ENCODE results near the gene SAPCD2. TPM values are rescaled to one million over a fixed set of nuclear protein-coding genes. Genes with fewer than 3 reads are reported as not detected.

Gene SAPCD2
- total RNA-seq, 2 experiments from 2014 or later = 0.17 to 0.19 TPM

DNA sequence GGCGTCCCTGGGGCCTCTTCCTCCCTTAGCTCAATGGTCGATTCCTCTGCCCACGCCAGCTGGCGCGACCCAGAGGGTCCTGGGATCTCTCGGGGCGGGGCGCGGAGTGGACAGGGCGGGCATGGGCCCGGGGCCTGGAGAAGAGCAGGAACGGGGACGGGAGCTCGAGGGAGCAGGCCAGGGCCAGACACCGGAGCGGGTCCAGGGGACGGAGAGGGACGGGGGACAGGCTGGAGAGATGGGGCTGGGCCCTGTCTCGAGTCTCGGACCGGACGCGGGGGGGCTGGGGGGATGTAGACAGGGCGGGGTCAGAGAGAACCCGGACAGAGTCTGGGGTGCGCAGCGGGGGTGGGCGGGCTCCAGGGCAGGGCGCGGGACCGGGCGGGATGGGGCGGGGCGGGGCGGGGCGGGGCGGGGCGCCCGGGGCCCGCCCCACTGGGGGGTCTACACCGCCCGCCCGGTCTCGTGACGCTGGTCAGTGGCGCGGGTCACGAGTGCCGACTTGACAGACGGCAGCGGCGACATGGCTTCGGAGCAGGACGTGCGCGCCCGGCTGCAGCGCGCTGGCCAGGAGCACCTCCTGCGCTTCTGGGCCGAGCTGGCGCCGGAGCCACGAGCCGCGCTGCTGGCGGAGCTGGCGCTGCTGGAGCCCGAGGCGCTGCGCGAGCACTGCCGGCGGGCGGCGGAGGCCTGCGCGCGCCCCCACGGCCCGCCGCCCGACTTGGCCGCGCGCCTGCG, 6.8 kb upstream of the SAPCD2 start, which contains the start of gene UAP1L1:
Gene UAP1L1 (plus strand): TSS at position 508 of the 738 bp plus-strand sequence. CDS start 16 bp downstream, at position 524.
- Mint-ChIP-seq H3K4me3 (peak within 1 kb of the TSS; percentile 78), H3K4me1 (ENCODE audit: low read depth) (peaks cover 3% of the 10 kb centered on the region), H3K27me3 (no peaks in the 10 kb centered on the region), H3K9me3 (no peaks in the 10 kb centered on the region), H3K27ac (no peak within 1 kb of the TSS), H3K36me3 (ENCODE audit: low read depth) (peaks cover 4% of the 10 kb centered on the region)
- ATAC-seq (ENCODE audit: poor library complexity) = peak; percentile 76
- DNase-seq = peak in 10 of 14 experiments; percentile 15 to 79 (median 46)
- TF ChIP-seq, protein P1, sequence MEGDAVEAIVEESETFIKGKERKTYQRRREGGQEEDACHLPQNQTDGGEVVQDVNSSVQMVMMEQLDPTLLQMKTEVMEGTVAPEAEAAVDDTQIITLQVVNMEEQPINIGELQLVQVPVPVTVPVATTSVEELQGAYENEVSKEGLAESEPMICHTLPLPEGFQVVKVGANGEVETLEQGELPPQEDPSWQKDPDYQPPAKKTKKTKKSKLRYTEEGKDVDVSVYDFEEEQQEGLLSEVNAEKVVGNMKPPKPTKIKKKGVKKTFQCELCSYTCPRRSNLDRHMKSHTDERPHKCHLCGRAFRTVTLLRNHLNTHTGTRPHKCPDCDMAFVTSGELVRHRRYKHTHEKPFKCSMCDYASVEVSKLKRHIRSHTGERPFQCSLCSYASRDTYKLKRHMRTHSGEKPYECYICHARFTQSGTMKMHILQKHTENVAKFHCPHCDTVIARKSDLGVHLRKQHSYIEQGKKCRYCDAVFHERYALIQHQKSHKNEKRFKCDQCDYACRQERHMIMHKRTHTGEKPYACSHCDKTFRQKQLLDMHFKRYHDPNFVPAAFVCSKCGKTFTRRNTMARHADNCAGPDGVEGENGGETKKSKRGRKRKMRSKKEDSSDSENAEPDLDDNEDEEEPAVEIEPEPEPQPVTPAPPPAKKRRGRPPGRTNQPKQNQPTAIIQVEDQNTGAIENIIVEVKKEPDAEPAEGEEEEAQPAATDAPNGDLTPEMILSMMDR (IDR thresholded peaks at IDR 0.05) = no peak
- intact Hi-C loops (cut with DNase I, micrococcal nuclease) = no loop called here
- ChIA-PET CTCF (interaction anchor here (0.8 to 1.6 kb wide), 6 partner anchors 9 to 48 kb away, joined by 3 to 7 read pairs (median 4); partner anchors contain the start of gene MAN1B1), POLR2A (interaction anchor here (0.6 to 2.7 kb wide), 7 partner anchors 9 to 286 kb away, joined by 3 to 24 read pairs (median 4); partner anchors contain the start of genes MAN1B1 and TMEM141)
- Histone ChIP-seq H3K36me3 (ENCODE audit: insufficient read depth, low read length) (peaks cover 10% of the 10 kb centered on the region), H3K27ac (ENCODE audit: low read depth in 1 of 2, low read length in 2 of 2) (no peak within 1 kb of the TSS), H3K27me3 (ENCODE audit: control insufficient read depth in 1 of 2, insufficient read depth in 2 of 2, low read length in 2 of 2) (no peaks in the 10 kb centered on the region), H3K4me1 (ENCODE audit: insufficient read depth, low read length) (peaks cover 18% of the 10 kb centered on the region), H3K9me3 (ENCODE audit: control insufficient read depth in 1 of 2, insufficient read depth in 1 of 2, low read length in 2 of 2) (no peaks in the 10 kb centered on the region), H3K4me3 (ENCODE audit: low read length) (peak within 1 kb of the TSS; percentile 64)

- Mint-ChIP-seq H3K4me1 (ENCODE audit: low read depth) (peaks cover 3% of the 10 kb centered on the region), H3K4me3 (peak overlapping the region; percentile 78), H3K36me3 (ENCODE audit: low read depth) (peaks cover 4% of the 10 kb centered on the region), H3K27me3 (no peaks in the 10 kb centered on the region), H3K9me3 (no peaks in the 10 kb centered on the region), H3K27ac (no peak overlapping the region)
- no peak for ATAC-seq (ENCODE audit: poor library complexity)
- ChIA-PET POLR2A (interaction anchor here (0.6 to 2.7 kb wide), 3 partner anchors 10 to 286 kb away, joined by 3 to 24 read pairs (median 3); partner anchors contain the start of genes MAN1B1 and TMEM141), CTCF (interaction anchor here (0.8 to 1.6 kb wide), 6 partner anchors 9 to 30 kb away, joined by 3 to 9 read pairs (median 5); partner anchors contain the start of gene MAN1B1)
- Histone ChIP-seq H3K4me3 (ENCODE audit: low read length) (peak overlapping the region; percentile 39), H3K9me3 (ENCODE audit: control insufficient read depth in 1 of 2, insufficient read depth in 1 of 2, low read length in 2 of 2) (no peaks in the 10 kb centered on the region), H3K27me3 (ENCODE audit: control insufficient read depth in 1 of 2, insufficient read depth in 2 of 2, low read length in 2 of 2) (no peaks in the 10 kb centered on the region), H3K27ac (ENCODE audit: low read depth in 1 of 2, low read length in 2 of 2) (no peak overlapping the region), H3K36me3 (ENCODE audit: insufficient read depth, low read length) (peaks cover 10% of the 10 kb centered on the region), H3K4me1 (ENCODE audit: insufficient read depth, low read length) (peaks cover 18% of the 10 kb centered on the region)
- DNase-seq = no peak
- intact Hi-C loops (cut with DNase I, micrococcal nuclease) = no loop called here
- TF ChIP-seq, protein P1 (IDR thresholded peaks at IDR 0.05) = no peak
These were observed 6.3 kb upstream of the SAPCD2 start for GRCh38 chr9:137076636-137077009.

DNA sequence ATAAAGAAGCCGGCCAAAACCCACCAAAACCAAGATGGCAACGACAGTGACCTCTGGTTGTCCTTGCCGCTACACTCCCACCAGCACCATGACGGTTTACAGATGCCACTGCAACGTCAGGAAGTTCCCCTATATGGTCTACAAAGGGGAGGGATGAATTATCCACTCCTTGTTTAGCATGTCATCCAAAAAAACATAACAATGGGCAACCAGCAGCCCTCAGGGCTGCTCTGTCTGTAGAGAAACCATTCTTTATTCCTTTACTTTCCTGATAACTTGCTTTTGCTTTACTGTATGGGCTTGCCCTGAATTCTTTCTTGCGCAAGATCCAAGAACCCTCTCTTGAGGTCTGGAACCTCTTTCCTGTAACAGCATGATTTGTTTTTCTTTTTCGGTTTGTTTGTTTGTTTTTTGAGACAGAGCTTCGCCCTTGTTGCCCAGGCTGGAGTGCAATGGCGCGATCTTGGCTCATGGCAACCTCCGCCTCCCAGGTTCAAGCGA, 5.0 kb upstream of the SAPCD2 start:
- ATAC-seq (ENCODE audit: poor library complexity) = no peak
- CTCF ChIA-PET = interaction anchor here (1.0 to 1.6 kb wide), 3 partner anchors 8 to 29 kb away, joined by 4 to 9 read pairs (median 5); no protein-coding TSS in a partner anchor
- Histone ChIP-seq H3K4me1 (ENCODE audit: insufficient read depth, low read length) (peaks cover 28% of the 10 kb centered on the region), H3K4me3 (ENCODE audit: low read length) (no peak overlapping the region), H3K36me3 (ENCODE audit: insufficient read depth, low read length) (peaks cover 10% of the 10 kb centered on the region), H3K27ac (ENCODE audit: low read depth in 1 of 2, low read length in 2 of 2) (no peak overlapping the region), H3K27me3 (ENCODE audit: control insufficient read depth in 1 of 2, insufficient read depth in 2 of 2, low read length in 2 of 2) (no peaks in the 10 kb centered on the region), H3K9me3 (ENCODE audit: control insufficient read depth in 1 of 2, insufficient read depth in 1 of 2, low read length in 2 of 2) (no peaks in the 10 kb centered on the region)
- intact Hi-C loops (cut with DNase I, micrococcal nuclease) = no loop called here
- Mint-ChIP-seq H3K4me3 (peak overlapping the region; percentile 20), H3K9me3 (no peaks in the 10 kb centered on the region), H3K27ac (no peak overlapping the region), H3K4me1 (ENCODE audit: low read depth) (peaks cover 14% of the 10 kb centered on the region), H3K36me3 (ENCODE audit: low read depth) (peaks cover 4% of the 10 kb centered on the region), H3K27me3 (no peaks in the 10 kb centered on the region)
- TF ChIP-seq, protein P1 (IDR thresholded peaks at IDR 0.05) = no peak
- DNase-seq = no peak
- POLR2A ChIA-PET = no interaction called here

Data from CD4-positive, alpha-beta T cell (primary cell).